H4 (cell line): ENCODE results near the gene CFAP52. TPM values are rescaled to one million over a fixed set of nuclear protein-coding genes. Genes with fewer than 3 reads are reported as not detected.
"Not testable (repeated sequence)": the region's sequence is repeated elsewhere in the genome, so short reads cannot be mapped to it uniquely, and the experiment has no call there.

Source experiments
- DNase-seq: peaks from one replicate; pipeline ENCODE4 v3.0.0-alpha.2; 2015; ENCODE audit warnings: low spot score
- total RNA-seq: library from RNA; depleted of rRNA; stranded (reverse); fragments of >200 nt; shearing (Covaris generic); gene quantifications from 2 replicates; pipeline ENCODE4 v1.2.3, GENCODE V29; 2014; rRNA removed

Gene CFAP52, protein sequence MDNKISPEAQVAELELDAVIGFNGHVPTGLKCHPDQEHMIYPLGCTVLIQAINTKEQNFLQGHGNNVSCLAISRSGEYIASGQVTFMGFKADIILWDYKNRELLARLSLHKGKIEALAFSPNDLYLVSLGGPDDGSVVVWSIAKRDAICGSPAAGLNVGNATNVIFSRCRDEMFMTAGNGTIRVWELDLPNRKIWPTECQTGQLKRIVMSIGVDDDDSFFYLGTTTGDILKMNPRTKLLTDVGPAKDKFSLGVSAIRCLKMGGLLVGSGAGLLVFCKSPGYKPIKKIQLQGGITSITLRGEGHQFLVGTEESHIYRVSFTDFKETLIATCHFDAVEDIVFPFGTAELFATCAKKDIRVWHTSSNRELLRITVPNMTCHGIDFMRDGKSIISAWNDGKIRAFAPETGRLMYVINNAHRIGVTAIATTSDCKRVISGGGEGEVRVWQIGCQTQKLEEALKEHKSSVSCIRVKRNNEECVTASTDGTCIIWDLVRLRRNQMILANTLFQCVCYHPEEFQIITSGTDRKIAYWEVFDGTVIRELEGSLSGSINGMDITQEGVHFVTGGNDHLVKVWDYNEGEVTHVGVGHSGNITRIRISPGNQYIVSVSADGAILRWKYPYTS
- not detected in 2 replicates for total RNA-seq

- DNase-seq: peak; percentile 59
These were observed at the start of gene CFAP52 for GRCh38 chr17:9576521-9577372. TSS of gene CFAP52 (plus strand) at chr17:9576642. CDS start at chr17:9576696, 54 bp downstream.

- DNase-seq: no peak
These were observed 48.7 kb upstream of the CFAP52 start for GRCh38 chr17:9527788-9528187.

DNA sequence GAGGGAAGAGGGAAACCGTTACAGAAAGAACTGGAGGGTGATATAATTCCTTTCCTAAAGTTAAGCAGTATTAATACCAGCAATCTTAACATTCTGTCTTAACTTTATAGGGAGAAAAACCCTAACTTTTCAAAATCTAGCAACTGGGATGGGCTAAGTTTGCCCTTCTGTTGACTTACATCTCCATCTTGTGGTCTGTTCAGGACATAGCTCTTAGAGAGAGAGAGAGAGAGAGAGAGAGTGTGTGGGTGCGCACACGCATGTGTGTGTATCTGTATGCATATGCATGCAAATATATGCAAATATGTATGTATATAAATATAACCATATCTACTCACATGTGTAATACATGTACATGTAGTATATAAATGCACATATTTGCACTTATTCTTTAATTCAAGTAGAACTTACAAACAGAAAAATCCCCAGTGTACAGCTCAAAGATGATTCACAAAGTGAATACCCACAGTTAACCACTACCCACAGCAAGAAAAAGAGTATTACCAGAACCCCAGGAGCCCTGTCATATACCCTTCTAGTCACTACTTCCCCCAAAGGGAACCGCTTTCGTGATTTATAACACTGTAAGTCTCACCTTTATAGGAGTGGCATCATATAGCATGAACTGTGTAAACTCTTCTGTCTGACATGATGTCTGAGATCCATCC, 47.3 kb upstream of the CFAP52 start:
- no peak for DNase-seq

GRCh38 chr17:9531034-9531433, 45.4 kb upstream of the CFAP52 start:
- no peak for DNase-seq

DNA sequence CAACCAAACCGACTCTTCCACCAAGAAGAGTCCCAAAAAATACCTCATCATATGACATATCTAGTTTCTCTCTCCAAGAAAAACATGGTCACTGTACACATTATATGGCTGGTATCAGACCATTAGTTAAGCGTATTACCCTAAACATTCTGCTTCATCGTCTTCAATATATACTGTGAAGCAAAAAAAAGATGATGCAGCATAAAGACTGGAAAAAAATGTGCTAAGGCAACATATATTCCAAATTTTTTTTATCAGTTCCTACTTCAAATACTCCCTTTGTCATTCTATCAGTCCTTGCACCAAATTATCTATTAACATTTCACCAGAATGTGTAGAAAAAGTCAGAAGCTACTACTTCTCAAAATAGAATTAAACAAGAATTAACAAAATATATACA, 43.7 kb upstream of the CFAP52 start:
- DNase-seq: no peak

- DNase-seq: no peak
These were observed 43.0 kb upstream of the CFAP52 start for GRCh38 chr17:9533441-9533840.

DNA sequence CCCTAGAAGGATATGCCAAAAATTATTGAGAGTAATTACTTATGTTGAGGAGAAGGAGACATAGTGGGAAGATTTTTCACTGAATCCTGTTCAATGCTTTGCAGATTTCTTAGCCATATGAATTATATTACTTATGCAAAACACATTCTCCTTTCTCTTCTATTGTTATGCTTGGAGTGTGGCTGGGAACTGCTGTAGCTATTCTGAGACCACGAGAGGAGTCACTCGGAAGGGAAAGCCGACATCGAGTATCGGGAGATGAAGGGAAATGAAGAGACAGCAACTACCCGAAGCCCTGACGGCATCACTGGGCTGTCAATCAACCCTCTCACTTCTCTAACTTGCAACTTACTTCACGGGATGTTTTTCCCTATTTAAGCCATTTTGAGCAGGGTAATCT, 40.4 kb upstream of the CFAP52 start:
- DNase-seq: no peak

DNA sequence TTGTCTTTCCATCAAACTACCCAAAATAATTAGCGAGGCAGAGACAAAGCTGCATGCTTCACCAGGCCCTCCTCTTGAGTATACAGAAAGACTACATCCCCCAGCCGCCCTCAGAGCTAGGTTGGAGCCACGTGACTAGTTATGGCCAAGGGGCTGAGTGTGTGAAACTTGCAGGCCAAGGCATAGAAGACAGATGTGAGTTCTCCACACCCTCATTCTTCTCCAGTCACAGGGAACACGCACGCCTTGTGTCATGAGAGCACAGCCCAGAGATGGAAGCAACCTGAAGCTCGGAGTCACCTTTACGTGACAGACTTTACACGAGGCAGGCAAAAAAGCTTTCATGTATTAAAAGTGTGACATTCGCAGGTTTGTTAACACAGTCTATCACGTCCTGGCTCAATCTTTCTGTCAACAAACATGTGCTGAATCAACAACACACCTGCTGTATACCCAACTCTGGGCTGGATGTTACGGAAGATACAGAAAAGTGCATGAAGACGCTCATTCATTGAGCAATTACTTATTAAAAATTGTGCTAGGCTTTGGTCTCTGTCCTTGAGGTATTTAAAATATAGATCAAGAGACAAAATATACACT, 39.2 kb upstream of the CFAP52 start:
- no peak for DNase-seq

DNA sequence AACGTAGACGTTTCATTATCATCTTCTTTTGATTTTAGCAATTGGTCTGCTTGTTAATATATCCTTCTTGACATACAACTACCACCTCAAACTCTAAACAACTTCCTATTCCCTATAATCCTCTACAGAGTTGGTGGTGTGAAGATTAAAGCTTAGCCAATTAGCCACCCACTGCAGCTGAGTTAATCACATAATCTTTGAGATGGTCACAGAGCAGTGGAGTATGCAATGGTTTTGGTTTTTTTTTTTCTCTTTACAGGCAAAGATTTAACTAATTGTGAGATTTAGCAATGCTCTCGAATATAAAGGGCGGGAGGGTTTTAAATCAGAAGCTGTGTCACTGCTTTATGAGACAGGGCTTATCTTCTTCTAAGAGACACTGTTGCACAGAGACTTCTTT, 37.8 kb upstream of the CFAP52 start:
- DNase-seq: no peak

- DNase-seq: no peak
These were observed 34.7 kb upstream of the CFAP52 start for GRCh38 chr17:9541718-9542117.

DNA sequence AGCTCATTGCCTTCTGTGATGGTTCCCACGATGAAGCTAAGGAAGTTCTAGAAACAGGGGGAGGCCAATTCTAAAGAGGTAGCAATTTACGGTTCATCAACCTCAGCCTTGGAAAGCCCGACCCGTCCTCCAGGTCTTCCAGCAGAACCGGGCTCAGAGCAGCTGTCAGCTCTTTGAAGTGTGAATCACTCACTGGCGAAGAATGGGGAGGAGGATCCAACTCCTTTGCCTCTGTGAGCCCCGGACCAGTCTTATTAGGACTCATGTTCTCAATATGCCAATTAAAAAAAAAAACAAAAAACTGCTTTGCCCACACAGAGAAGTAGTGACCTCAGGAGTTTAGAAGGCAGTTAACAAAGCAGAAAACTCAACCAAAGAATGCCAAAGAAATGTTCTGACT, 32.2 kb upstream of the CFAP52 start:
- no peak for DNase-seq

- no peak for DNase-seq
These were observed 27.2 kb upstream of the CFAP52 start for GRCh38 chr17:9549215-9549614.

DNA sequence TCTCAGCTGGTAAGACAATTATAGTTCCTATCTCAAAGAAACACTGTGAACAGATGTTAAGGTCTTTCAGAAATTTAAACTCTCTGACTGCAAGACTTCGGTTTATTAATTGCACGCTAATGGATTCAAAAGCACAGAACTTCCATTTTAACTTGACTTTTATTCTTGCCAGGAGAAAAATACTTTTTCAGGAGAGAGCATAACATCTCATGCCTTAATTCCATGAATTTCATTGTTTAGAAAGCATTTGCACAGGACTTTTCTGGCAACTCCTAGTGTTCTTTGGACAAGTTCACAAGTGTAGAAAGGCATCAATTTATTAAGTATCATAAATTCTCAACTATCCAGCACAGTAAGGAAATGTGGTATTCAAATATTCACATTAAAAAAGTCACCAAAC, 23.3 kb upstream of the CFAP52 start:
- DNase-seq: no peak

DNA sequence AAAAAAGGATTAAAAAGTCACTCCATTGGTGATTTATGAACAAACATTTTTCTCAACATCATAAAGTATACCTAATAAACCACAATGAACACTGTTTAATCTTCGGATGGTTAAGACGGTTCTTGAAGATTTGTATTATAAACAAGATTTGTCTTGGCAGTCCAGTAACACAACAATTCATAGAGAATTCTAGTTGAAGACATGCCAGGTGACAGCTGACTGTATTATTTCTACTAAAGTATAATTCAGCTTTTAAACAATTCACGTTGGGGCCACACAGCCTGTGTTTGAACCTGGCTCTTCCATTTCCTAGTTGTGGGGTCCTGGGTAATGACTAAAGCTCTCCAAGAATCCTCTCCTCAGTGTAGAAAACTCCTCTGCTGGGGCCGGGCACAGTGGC, 22.8 kb upstream of the CFAP52 start:
- DNase-seq: no peak

DNA sequence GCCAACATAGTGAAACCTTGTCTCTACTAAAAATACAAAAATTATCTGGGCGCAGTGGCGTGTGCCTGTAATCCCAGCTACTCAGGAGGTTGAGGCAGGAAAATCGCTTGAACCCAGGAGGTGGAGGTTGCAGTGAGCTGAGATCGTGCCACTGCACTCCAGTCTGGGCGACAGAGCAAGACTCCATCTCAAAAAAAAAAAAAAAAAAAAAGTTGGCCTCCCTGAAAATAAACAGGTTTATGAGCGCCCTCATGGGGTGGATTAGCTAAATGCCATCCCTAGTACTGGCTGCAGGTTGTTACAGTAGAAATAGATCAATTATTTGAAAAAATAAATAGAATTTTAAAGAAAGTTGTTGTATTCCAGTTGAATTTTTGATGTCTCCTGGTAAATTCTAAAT, 21.7 kb upstream of the CFAP52 start:
- peak; percentile 21 for DNase-seq

DNA sequence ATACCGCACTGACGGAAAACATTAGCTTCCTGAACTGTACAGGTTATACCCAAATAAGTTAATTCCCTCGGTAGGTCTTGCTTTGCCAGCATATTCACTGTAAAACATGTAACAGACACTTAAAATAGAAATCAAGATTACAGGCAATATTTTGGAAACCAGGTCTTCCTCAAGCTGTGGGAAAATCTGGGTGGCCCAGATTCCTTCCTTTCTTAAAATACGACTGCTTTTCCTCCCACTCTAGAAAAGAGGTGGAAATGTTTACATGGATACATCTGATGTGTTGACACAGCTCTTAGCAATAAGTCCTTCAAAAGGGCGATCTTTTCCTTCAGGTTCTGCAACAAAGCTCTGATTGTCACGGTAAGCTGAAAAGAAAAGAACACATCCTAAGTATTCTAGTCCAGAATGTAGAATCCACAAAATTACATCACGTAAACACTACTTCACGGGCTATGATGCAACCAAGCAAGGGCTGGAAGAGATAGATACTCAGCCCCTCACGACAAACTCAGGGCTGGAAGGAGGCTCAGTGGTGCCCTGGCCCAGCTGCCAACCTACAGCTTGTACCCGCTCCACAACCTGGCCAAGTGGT, 19.2 kb upstream of the CFAP52 start:
- DNase-seq: no peak

GRCh38 chr17:9557857-9558256, 18.6 kb upstream of the CFAP52 start:
- no peak for DNase-seq

- no peak for DNase-seq
These were observed 12.3 kb upstream of the CFAP52 start for GRCh38 chr17:9564104-9564503.

GRCh38 chr17:9566067-9566466, 10.4 kb upstream of the CFAP52 start:
- DNase-seq: no peak

- DNase-seq: not testable (repeated sequence)
These were observed 9.7 kb upstream of the CFAP52 start for GRCh38 chr17:9566739-9567138.

GRCh38 chr17:9568004-9568403, 8.4 kb upstream of the CFAP52 start:
- no peak for DNase-seq
